Ovary (tissue), 9 donors: Measurements from ENCODE around the gene POU5F1. TPM values are rescaled to one million over a fixed set of nuclear protein-coding genes. Genes with fewer than 3 reads are reported as not detected.

ENCODE experiments used
- DNase-seq, 5 donors: peaks; one replicate each; pipeline ENCODE4 v3.0.0-alpha.2; 2019 to 2020
- H3K27ac ChIP-seq, 2 donors: fragments of 200-600 bp; one replicate each; pipeline versions ENCODE4 v1.5.1 to v1.8.0; 2019 to 2022
- H3K27me3 ChIP-seq: fragments of 200-600 bp; one replicate; pipeline ENCODE4 v1.8.0; 2022
- H3K36me3 ChIP-seq: fragments of 200-600 bp; sonication (generic); one replicate; pipeline ENCODE4 v1.5.1; 2019
- H3K4me1 ChIP-seq: one replicate; pipeline ENCODE4 v1.8.1; 2013; ENCODE audit warnings: mild to moderate bottlenecking, moderate library complexity; ENCODE audit not compliant: insufficient read depth
- H3K4me3 ChIP-seq: fragments of 200-600 bp; sonication (generic); one replicate; pipeline ENCODE4 v1.5.1; 2017
- H3K9me3 ChIP-seq, 2 donors: fragments of 200-600 bp in 1 of 2; sonication (generic) in 1 of 2; one replicate each; pipeline versions ENCODE4 v1.5.1 to v1.8.1; 2013 to 2019; ENCODE audit warnings: mild to moderate bottlenecking in 1 of 2, moderate library complexity in 1 of 2
- EP300 ChIP-seq: sonication (generic); formaldehyde crosslinking; IDR thresholded peaks from one replicate; pipeline ENCODE4 v1.6.1; 2017; ENCODE audit warnings: antibody characterized with exemption
- POLR2A ChIP-seq: fragments of 450-650 bp; IDR thresholded peaks from one replicate; pipeline ENCODE4 v1.6.1; 2017; ENCODE audit warnings: antibody characterized with exemption, mild to moderate bottlenecking, moderate library complexity
- WGBS, 3 donors: extraction: QIAGEN DNeasy Blood & Tissue Kit in 1 of 3; methylation state at CpG; one replicate each; pipeline versions ENCODE4 v1.1.5 to v1.1.7; 2013 to 2017; 5-methylcytosine and 5-hydroxymethylcytosine counted together
- intact Hi-C, 4 donors: fragments of 100-400 bp; cut with DNase I; formaldehyde crosslinking; loops; one replicate each; pipeline versions ENCODE4 v1.11.0 to v1.15.1; 2022 to 2023
- polyA plus RNA-seq, 2 donors: library from polyadenylated mRNA; stranded (reverse); fragments of 200-250 nt in 1 of 2; fragments of 350-450 nt in 1 of 2; fragmentation: Illumina TruSeq in 1 of 2; extraction: RNeasy Lipid Tissue Mini Kit (QIAGEN cat#74804) in 1 of 2; gene quantifications; one replicate each; pipeline ENCODE4 v1.2.3, GENCODE V29; 2013 to 2014
- total RNA-seq, 7 donors: library from RNA; depleted of rRNA in 2 of 7; stranded (reverse); fragments of >200 nt in 2 of 7; fragmentation: NEBNext Ultra II Directional in 3 of 7; extraction: Animal tissue kit (Norgen Biotek cat#: 25700) in 3 of 7; gene quantifications; one replicate each; pipeline versions ENCODE4 v1.1.0 to v1.2.4, GENCODE V29; 2016 to 2023
- TF ChIP-seq, protein P1 (sequence below), 3 donors: fragments of 450-650 bp in 2 of 3; fragments of 200-600 bp in 1 of 3; IDR thresholded peaks; one replicate each; pipeline versions ENCODE4 v1.5.1 to v1.8.0; 2016 to 2022; ENCODE audit warnings: antibody characterized with exemption in 3 of 3, mild to moderate bottlenecking in 1 of 3
- donor health status: DM: no; HTN: no; CAD: no; lungs with moderate emphysema.
- donor health status: DM: no; HTN: no; CAD: no.
- donor health status: Bipolar disorder and iron deficiency.
- donor health status: DM: yes; HTN: yes; CAD: no.
- donor health status: DM: no; HTN: no; CAD: no.
- donor health status: DM: yes; HTN: yes; CAD: no.

Gene POU5F1
- total and polyA plus RNA-seq, 9 donors, result 0.25 to 61.2 (median 2.1) TPM; not detected in 1

GRCh38 chr6:31125586-31126363 lies 44.7 kb downstream of the POU5F1 start:
- H3K36me3 ChIP-seq, result no peaks in the 10 kb centered on the region
- TF ChIP-seq POLR2A, result no peak
- no peak for TF ChIP-seq EP300
- TF ChIP-seq, protein P1, sequence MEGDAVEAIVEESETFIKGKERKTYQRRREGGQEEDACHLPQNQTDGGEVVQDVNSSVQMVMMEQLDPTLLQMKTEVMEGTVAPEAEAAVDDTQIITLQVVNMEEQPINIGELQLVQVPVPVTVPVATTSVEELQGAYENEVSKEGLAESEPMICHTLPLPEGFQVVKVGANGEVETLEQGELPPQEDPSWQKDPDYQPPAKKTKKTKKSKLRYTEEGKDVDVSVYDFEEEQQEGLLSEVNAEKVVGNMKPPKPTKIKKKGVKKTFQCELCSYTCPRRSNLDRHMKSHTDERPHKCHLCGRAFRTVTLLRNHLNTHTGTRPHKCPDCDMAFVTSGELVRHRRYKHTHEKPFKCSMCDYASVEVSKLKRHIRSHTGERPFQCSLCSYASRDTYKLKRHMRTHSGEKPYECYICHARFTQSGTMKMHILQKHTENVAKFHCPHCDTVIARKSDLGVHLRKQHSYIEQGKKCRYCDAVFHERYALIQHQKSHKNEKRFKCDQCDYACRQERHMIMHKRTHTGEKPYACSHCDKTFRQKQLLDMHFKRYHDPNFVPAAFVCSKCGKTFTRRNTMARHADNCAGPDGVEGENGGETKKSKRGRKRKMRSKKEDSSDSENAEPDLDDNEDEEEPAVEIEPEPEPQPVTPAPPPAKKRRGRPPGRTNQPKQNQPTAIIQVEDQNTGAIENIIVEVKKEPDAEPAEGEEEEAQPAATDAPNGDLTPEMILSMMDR (IDR thresholded peaks at IDR 0.05), result no peak
- DNase-seq, result no peak
- WGBS, 3 donors, result 67 to 69% (median 68%) methylated on average over 12 of the region's 12 CpGs
- intact Hi-C loops, result no loop called here
- H3K9me3 ChIP-seq, result no peaks in the 10 kb centered on the region
- H3K4me1 ChIP-seq, result peaks cover 8% of the 10 kb centered on the region
- no peak overlapping the region for H3K4me3 ChIP-seq
- H3K27ac ChIP-seq, result no peak overlapping the region
- H3K27me3 ChIP-seq, result no peaks in the 10 kb centered on the region

- Histone ChIP-seq H3K9me3 (no peaks in the 10 kb centered on the region), H3K27me3 (no peaks in the 10 kb centered on the region), H3K27ac (peak overlapping the region in 1 of 2 donors; percentile 26), H3K4me3 (no peak overlapping the region), H3K36me3 (no peaks in the 10 kb centered on the region), H3K4me1 (peaks cover 8% of the 10 kb centered on the region)
- 31 to 51% (median 43%) methylated on average over 8 of the region's 8 CpGs for WGBS, 3 donors
- TF ChIP-seq POLR2A, result no peak
- no peak for TF ChIP-seq EP300
- TF ChIP-seq, protein P1 (IDR thresholded peaks at IDR 0.05), result no peak
- intact Hi-C loops, result no loop called here
- peak; percentile 42 to 81 (median 68) for DNase-seq
These were observed 45.3 kb downstream of the POU5F1 start for GRCh38 chr6:31125162-31125561.

- WGBS, 3 donors, result 33 to 35% (median 34%) methylated on average over 16 of the region's 16 CpGs
- DNase-seq, result peak; percentile 52 to 94 (median 91)
- Histone ChIP-seq H3K36me3 (no peaks in the 10 kb centered on the region), H3K27ac (peak overlapping the region in 1 of 2 donors; percentile 71), H3K4me1 (peaks cover 8% of the 10 kb centered on the region), H3K9me3 (no peaks in the 10 kb centered on the region), H3K27me3 (no peaks in the 10 kb centered on the region), H3K4me3 (no peak overlapping the region)
- TF ChIP-seq EP300, result no peak
- no peak for TF ChIP-seq POLR2A
- TF ChIP-seq, protein P1 (IDR thresholded peaks at IDR 0.05), result no peak
- intact Hi-C loops, result no loop called here
These were observed 47.4 kb downstream of the POU5F1 start for GRCh38 chr6:31122791-31123706.

- H3K9me3 ChIP-seq, result no peaks in the 10 kb centered on the region
- H3K36me3 ChIP-seq, result no peaks in the 10 kb centered on the region
- DNase-seq, result no peak
- no peaks in the 10 kb centered on the region for H3K27me3 ChIP-seq
- peaks cover 10% of the 10 kb centered on the region for H3K4me1 ChIP-seq
- intact Hi-C loops, result no loop called here
- no peak overlapping the region for H3K27ac ChIP-seq
- WGBS, 3 donors, result 73 to 81% (median 76%) methylated on average over 12 of the region's 12 CpGs
- TF ChIP-seq, protein P1 (IDR thresholded peaks at IDR 0.05), result no peak
- no peak for TF ChIP-seq POLR2A
- no peak for TF ChIP-seq EP300
- H3K4me3 ChIP-seq, result no peak overlapping the region
These were observed 49.2 kb downstream of the POU5F1 start for GRCh38 chr6:31121131-31121790.
